Measurements from ENCODE around the gene PDE1C. TPM values are rescaled to one million over a fixed set of nuclear protein-coding genes. Genes with fewer than 3 reads are reported as not detected.

PDE1C gene
- total RNA-seq, 2 experiments from 2014 or later: not detected

- H3K9me3 ChIP-seq (ENCODE audit: low read length): no peaks in the 10 kb centered on the region
- ChIA-PET CTCF (ENCODE audit: unreplicated experiment) (no interaction called here), POLR2A (no interaction called here)
- no peak overlapping the region for H3K4me3 ChIP-seq (ENCODE audit: low read depth, low read length, poor library complexity, severe bottlenecking)
- H3K9me2 ChIP-seq (ENCODE audit: insufficient read depth, low read length): no peaks in the 10 kb centered on the region
- no peak overlapping the region for H3K27ac ChIP-seq (ENCODE audit: low read depth, low read length, poor library complexity, severe bottlenecking)
- H3K4me2 ChIP-seq (ENCODE audit: low read length): no peak overlapping the region
- H3K4me1 ChIP-seq (ENCODE audit: insufficient read depth, low read length, poor library complexity, severe bottlenecking): no peaks in the 10 kb centered on the region
- no peaks in the 10 kb centered on the region for H4K20me1 ChIP-seq (ENCODE audit: insufficient read depth, low read length)
- no peak for TF ChIP-seq EZH2phosphoT487 (IDR thresholded peaks at IDR 0.05; ENCODE audit: borderline replicate concordance, low read depth, low read length)
- no peak overlapping the region for H2AFZ ChIP-seq (ENCODE audit: low read length)
- no TSS peak for BruUV-seq (replicated peaks)
- H3K79me2 ChIP-seq (ENCODE audit: insufficient read depth, low read depth, low read length): no peaks in the 10 kb centered on the region
- H3K36me3 ChIP-seq (ENCODE audit: insufficient read depth, low read length): no peaks in the 10 kb centered on the region
- intact Hi-C loops (cut with micrococcal nuclease; ENCODE audit: unreplicated experiment): no loop called here
- DNase-seq (ENCODE audit: low spot score): no peak
Observed at GRCh38 chr7:31825576-31825975, 244.6 kb downstream of the PDE1C start.

- no peak overlapping the region for H2AFZ ChIP-seq (ENCODE audit: low read length)
- H3K4me2 ChIP-seq (ENCODE audit: low read length): no peak overlapping the region
- ChIA-PET CTCF (ENCODE audit: unreplicated experiment) (no interaction called here), POLR2A (no interaction called here)
- H3K4me1 ChIP-seq (ENCODE audit: insufficient read depth, low read length, poor library complexity, severe bottlenecking): no peaks in the 10 kb centered on the region
- H3K9me3 ChIP-seq (ENCODE audit: low read length): no peaks in the 10 kb centered on the region
- TF ChIP-seq CTCF (conservative IDR thresholded peaks at IDR 0.05; ENCODE audit: low read length): no peak
- no peak for TF ChIP-seq EZH2phosphoT487 (IDR thresholded peaks at IDR 0.05; ENCODE audit: borderline replicate concordance, low read depth, low read length)
- no peaks in the 10 kb centered on the region for H3K9me2 ChIP-seq (ENCODE audit: insufficient read depth, low read length)
- no peaks in the 10 kb centered on the region for H3K79me2 ChIP-seq (ENCODE audit: insufficient read depth, low read depth, low read length)
- DNase-seq (ENCODE audit: low spot score): no peak
- H3K36me3 ChIP-seq (ENCODE audit: insufficient read depth, low read length): no peaks in the 10 kb centered on the region
- no peak overlapping the region for H3K4me3 ChIP-seq (ENCODE audit: low read depth, low read length, poor library complexity, severe bottlenecking)
- intact Hi-C loops (cut with micrococcal nuclease; ENCODE audit: unreplicated experiment): no loop called here
- no peaks in the 10 kb centered on the region for H4K20me1 ChIP-seq (ENCODE audit: insufficient read depth, low read length)
- no peak overlapping the region for H3K27ac ChIP-seq (ENCODE audit: low read depth, low read length, poor library complexity, severe bottlenecking)
- BruUV-seq (replicated peaks): no TSS peak
Observed at GRCh38 chr7:31819031-31819430, 251.2 kb downstream of the PDE1C start.

- Histone ChIP-seq H3K27ac (ENCODE audit: low read depth, low read length, poor library complexity, severe bottlenecking) (no peak overlapping the region), H3K4me2 (ENCODE audit: low read length) (no peak overlapping the region), H4K20me1 (ENCODE audit: insufficient read depth, low read length) (no peaks in the 10 kb centered on the region), H3K36me3 (ENCODE audit: insufficient read depth, low read length) (no peaks in the 10 kb centered on the region), H3K4me1 (ENCODE audit: insufficient read depth, low read length, poor library complexity, severe bottlenecking) (no peaks in the 10 kb centered on the region), H3K4me3 (ENCODE audit: low read depth, low read length, poor library complexity, severe bottlenecking) (no peak overlapping the region), H3K9me3 (ENCODE audit: low read length) (no peaks in the 10 kb centered on the region), H2AFZ (ENCODE audit: low read length) (no peak overlapping the region), H3K79me2 (ENCODE audit: insufficient read depth, low read depth, low read length) (no peaks in the 10 kb centered on the region), H3K9me2 (ENCODE audit: insufficient read depth, low read length) (no peaks in the 10 kb centered on the region)
- intact Hi-C loops (cut with micrococcal nuclease; ENCODE audit: unreplicated experiment): no loop called here
- CTCF ChIA-PET (ENCODE audit: unreplicated experiment): no interaction called here
- POLR2A ChIA-PET: no interaction called here
- DNase-seq (ENCODE audit: low spot score): no peak
- TF ChIP-seq EZH2phosphoT487 (IDR thresholded peaks at IDR 0.05; ENCODE audit: borderline replicate concordance, low read depth, low read length) (no peak), CTCF (conservative IDR thresholded peaks at IDR 0.05; ENCODE audit: low read length) (no peak)
- BruUV-seq (replicated peaks): no TSS peak
Observed at GRCh38 chr7:31816810-31817209, 253.4 kb downstream of the PDE1C start.
